Activated T-cell treated with anti-CD3 and anti-CD28 coated beads, Interleukin-2, amount 50 U/mL, for 1 hour (primary cell): ENCODE results near the gene MAGEA9.
"Not testable (repeated sequence)": the region's sequence is repeated elsewhere in the genome, so short reads cannot be mapped to it uniquely, and the experiment has no call there.

Source experiments
- DNase-seq: peaks from one replicate; pipeline ENCODE4 v3.0.0-alpha.2; 2020

MAGEA9 gene

GRCh38 chrX:149807747-149808458, 26.2 kb downstream of the MAGEA9 start:
- DNase-seq: no peak

GRCh38 chrX:149818652-149819051, 36.9 kb downstream of the MAGEA9 start:
- DNase-seq: no peak

DNA sequence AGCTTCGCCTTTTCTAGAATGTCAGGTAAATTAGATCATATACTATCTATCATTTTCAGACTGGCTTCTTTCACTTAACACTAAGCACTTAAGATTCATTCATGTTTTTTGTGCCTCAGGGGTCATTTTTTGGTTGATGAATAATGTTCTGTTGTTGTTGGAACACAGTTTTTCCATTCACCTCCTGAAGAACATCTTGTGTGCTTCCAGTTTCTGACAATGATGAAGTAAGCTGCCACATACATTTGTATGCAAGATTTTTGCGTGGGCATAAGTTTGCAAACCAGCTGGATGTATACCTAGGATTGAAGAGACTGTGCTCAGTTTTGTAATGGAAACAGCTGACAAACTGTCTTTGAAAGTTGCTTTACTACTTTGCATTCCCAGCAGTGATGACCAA, 37.6 kb downstream of the MAGEA9 start:
- DNase-seq: no peak

DNA sequence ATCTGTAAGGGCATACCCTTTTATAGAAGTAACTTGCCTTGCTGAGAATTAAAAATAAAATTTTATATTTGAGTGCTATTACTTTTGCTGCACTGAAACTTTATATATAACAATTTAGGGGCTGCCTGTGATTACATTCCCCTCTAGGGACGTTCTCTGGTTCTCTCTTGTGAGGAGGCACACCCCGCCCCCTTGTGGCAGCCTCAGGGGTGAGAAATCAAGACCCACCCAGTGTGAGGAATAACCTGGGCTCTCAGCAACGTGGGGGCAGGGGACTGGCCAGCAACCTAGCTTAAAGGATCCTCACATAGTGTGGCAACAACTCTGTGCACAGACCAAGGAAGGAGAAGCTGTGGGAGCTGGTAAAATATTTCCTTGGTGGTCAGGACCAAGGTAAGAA, 43.7 kb downstream of the MAGEA9 start:
- peak; percentile 47 for DNase-seq

DNA sequence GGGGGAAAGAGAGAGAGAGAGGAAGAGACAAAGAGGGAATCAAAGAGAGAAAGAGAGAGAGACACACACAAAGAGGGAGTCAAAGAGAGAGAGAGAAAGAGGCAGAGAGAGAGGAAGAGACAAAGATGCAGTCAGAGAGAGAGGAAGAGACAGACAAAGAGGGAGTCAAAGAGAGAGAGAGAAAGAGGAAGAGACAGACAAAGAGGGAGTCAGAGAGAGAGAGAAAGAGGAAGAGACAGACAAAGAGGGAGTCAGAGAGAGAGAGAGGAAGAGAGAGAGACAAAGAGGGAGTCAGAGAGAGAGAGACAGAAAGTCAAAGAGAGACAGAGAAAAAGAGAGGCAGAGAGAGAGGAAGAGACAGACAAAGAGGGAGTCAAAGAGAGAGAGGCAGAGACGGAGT, 45.5 kb downstream of the MAGEA9 start:
- DNase-seq: no peak

- no peak for DNase-seq
These were observed 48.0 kb downstream of the MAGEA9 start for GRCh38 chrX:149829751-149830191.

GRCh38 chrX:149830192-149830873, 48.6 kb downstream of the MAGEA9 start:
- DNase-seq: peak; percentile 38

DNA sequence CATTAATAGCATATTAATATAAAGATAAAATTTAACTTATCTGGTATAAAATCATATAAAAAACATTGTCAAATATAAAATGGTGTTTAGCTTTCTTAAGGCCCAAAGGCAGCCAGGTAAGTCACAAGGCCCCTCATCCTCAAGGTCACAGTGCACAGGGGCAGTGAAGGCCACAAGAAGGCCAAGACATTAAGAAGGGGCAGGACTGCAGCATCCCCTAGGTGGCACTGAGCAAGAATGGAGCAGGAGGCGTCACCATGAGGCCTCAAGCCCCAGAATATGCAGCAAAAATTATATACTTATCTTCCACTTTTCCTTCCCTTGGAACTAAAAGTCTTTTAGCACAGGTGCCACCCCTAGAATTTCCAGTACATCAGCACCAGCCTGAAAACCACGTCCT, 49.7 kb downstream of the MAGEA9 start:
- DNase-seq: no peak

GRCh38 chrX:149836728-149837127, 55.0 kb downstream of the MAGEA9 start:
- not testable (repeated sequence) for DNase-seq

- DNase-seq: no peak
These were observed 55.4 kb downstream of the MAGEA9 start for GRCh38 chrX:149837167-149837566.
